ENCODE measurements around the gene GTF2F2. TPM values are rescaled to one million over a fixed set of nuclear protein-coding genes. Genes with fewer than 3 reads are reported as not detected.

The GTF2F2 gene
- total RNA-seq, 2 donors from 2014 or later, result 15.3 to 21.2 TPM

GRCh38 chr13:45218689-45219088, 98.4 kb downstream of the GTF2F2 start:
- no peak overlapping the region for H3K27ac ChIP-seq
- H3K4me1 ChIP-seq (replicated peaks), result no peaks in the 10 kb centered on the region
- WGBS, result 100% methylated on average over 1 of the region's 1 CpG
- H3K36me3 ChIP-seq, result no peaks in the 10 kb centered on the region
- no peaks in the 10 kb centered on the region for H3K9me3 ChIP-seq
- H3K27me3 ChIP-seq (replicated peaks; ENCODE audit: insufficient read depth), result no peaks in the 10 kb centered on the region
- no peak for DNase-seq (ENCODE audit: low spot score)
- TF ChIP-seq CTCF (IDR thresholded peaks at IDR 0.05), result no peak
- TF ChIP-seq POLR2A (IDR thresholded peaks at IDR 0.05), result no peak
- TF ChIP-seq POLR2AphosphoS5 (IDR thresholded peaks at IDR 0.05), result no peak
- intact Hi-C loops (cut with DNase I), result no loop called here
- no peak overlapping the region for H3K4me3 ChIP-seq

GRCh38 chr13:45219123-45219891, 99.0 kb downstream of the GTF2F2 start:
- no peak overlapping the region for H3K27ac ChIP-seq
- intact Hi-C loops (cut with DNase I), result no loop called here
- TF ChIP-seq POLR2AphosphoS5 (IDR thresholded peaks at IDR 0.05) (no peak), CTCF (IDR thresholded peaks at IDR 0.05) (no peak), POLR2A (IDR thresholded peaks at IDR 0.05) (no peak)
- H3K27me3 ChIP-seq (replicated peaks; ENCODE audit: insufficient read depth), result no peaks in the 10 kb centered on the region
- no peaks in the 10 kb centered on the region for H3K36me3 ChIP-seq
- no peak overlapping the region for H3K4me3 ChIP-seq
- no peaks in the 10 kb centered on the region for H3K4me1 ChIP-seq (replicated peaks)
- DNase-seq (ENCODE audit: low spot score), result no peak
- 52% methylated on average over 5 of the region's 5 CpGs for WGBS
- no peaks in the 10 kb centered on the region for H3K9me3 ChIP-seq

GRCh38 chr13:45219938-45220375, 99.6 kb downstream of the GTF2F2 start:
- WGBS, result 61% methylated on average over 4 of the region's 4 CpGs
- DNase-seq (ENCODE audit: low spot score), result no peak
- TF ChIP-seq CTCF (IDR thresholded peaks at IDR 0.05), result no peak
- TF ChIP-seq POLR2A (IDR thresholded peaks at IDR 0.05), result no peak
- TF ChIP-seq POLR2AphosphoS5 (IDR thresholded peaks at IDR 0.05), result no peak
- Histone ChIP-seq H3K9me3 (no peaks in the 10 kb centered on the region), H3K36me3 (no peaks in the 10 kb centered on the region), H3K27ac (no peak overlapping the region), H3K27me3 (replicated peaks; ENCODE audit: insufficient read depth) (no peaks in the 10 kb centered on the region), H3K4me1 (replicated peaks) (no peaks in the 10 kb centered on the region), H3K4me3 (no peak overlapping the region)
- intact Hi-C loops (cut with DNase I), result no loop called here

- H3K36me3 ChIP-seq, result no peaks in the 10 kb centered on the region
- no peaks in the 10 kb centered on the region for H3K27me3 ChIP-seq (replicated peaks; ENCODE audit: insufficient read depth)
- no peak for TF ChIP-seq POLR2A (IDR thresholded peaks at IDR 0.05)
- TF ChIP-seq POLR2AphosphoS5 (IDR thresholded peaks at IDR 0.05), result no peak
- no peak for TF ChIP-seq CTCF (IDR thresholded peaks at IDR 0.05)
- intact Hi-C loops (cut with DNase I), result no loop called here
- no peaks in the 10 kb centered on the region for H3K9me3 ChIP-seq
- 98% methylated on average over 4 of the region's 4 CpGs for WGBS
- no peak overlapping the region for H3K4me3 ChIP-seq
- no peak overlapping the region for H3K27ac ChIP-seq
- DNase-seq (ENCODE audit: low spot score), result no peak
- H3K4me1 ChIP-seq (replicated peaks), result no peaks in the 10 kb centered on the region
Measured at GRCh38 chr13:45220403-45220802, 100.1 kb downstream of the GTF2F2 start.

GRCh38 chr13:45222516-45222915, 102.2 kb downstream of the GTF2F2 start:
- Histone ChIP-seq H3K9me3 (no peaks in the 10 kb centered on the region), H3K4me1 (replicated peaks) (no peaks in the 10 kb centered on the region), H3K27me3 (replicated peaks; ENCODE audit: insufficient read depth) (no peaks in the 10 kb centered on the region), H3K27ac (no peak overlapping the region), H3K4me3 (no peak overlapping the region), H3K36me3 (no peaks in the 10 kb centered on the region)
- WGBS, result 66% methylated on average over 3 of the region's 3 CpGs
- no peak for TF ChIP-seq POLR2A (IDR thresholded peaks at IDR 0.05)
- no peak for TF ChIP-seq CTCF (IDR thresholded peaks at IDR 0.05)
- no peak for TF ChIP-seq POLR2AphosphoS5 (IDR thresholded peaks at IDR 0.05)
- DNase-seq (ENCODE audit: low spot score), result no peak
- intact Hi-C loops (cut with DNase I), result no loop called here
